GM12865 (cell line): ENCODE measurements around the gene MYOCD.

ENCODE experiments used
- DNase-seq: peaks from one replicate; pipeline ENCODE4 v3.0.0; 2010; ENCODE audit warnings: low read depth
- H3K4me3 ChIP-seq: 2 replicates; pipeline ENCODE4 v1.5.1; 2011; ENCODE audit warnings: mild to moderate bottlenecking, low read depth, low read length, control low read depth
- TF ChIP-seq, protein P1 (sequence below): IDR thresholded peaks from 2 replicates; pipeline ENCODE4 v1.5.1; 2011; ENCODE audit warnings: low read length, control low read depth, low read depth, inconsistent platforms; ENCODE audit not compliant: insufficient read depth; ENCODE audit errors: missing control alignments

MYOCD gene

GRCh38 chr17:12672947-12673346 is 7.3 kb downstream of the MYOCD start:
- no peak overlapping the region for H3K4me3 ChIP-seq
- no peak for DNase-seq
- TF ChIP-seq, protein P1, sequence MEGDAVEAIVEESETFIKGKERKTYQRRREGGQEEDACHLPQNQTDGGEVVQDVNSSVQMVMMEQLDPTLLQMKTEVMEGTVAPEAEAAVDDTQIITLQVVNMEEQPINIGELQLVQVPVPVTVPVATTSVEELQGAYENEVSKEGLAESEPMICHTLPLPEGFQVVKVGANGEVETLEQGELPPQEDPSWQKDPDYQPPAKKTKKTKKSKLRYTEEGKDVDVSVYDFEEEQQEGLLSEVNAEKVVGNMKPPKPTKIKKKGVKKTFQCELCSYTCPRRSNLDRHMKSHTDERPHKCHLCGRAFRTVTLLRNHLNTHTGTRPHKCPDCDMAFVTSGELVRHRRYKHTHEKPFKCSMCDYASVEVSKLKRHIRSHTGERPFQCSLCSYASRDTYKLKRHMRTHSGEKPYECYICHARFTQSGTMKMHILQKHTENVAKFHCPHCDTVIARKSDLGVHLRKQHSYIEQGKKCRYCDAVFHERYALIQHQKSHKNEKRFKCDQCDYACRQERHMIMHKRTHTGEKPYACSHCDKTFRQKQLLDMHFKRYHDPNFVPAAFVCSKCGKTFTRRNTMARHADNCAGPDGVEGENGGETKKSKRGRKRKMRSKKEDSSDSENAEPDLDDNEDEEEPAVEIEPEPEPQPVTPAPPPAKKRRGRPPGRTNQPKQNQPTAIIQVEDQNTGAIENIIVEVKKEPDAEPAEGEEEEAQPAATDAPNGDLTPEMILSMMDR, result no peak

DNA sequence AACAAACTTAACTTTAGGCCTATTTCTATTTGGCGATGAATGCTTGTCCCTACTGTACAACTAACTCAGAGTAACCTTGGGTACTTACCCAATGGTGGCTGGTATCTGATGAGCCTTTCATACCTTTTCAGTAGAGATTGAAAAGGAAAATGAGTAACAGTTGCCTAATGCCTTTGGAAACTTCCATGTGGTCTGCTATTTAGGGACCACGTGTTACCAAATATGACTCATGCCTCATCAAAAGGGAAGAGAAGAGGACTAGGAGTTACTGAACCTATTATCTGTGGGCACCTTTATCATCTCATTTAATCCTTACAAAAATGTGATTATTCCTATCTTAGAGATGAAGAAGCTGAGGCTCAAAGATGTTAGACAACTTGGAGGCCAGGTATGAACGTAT is 8.1 kb downstream of the MYOCD start:
- no peak for DNase-seq
- H3K4me3 ChIP-seq, result no peak overlapping the region
- TF ChIP-seq, protein P1, result no peak

GRCh38 chr17:12680407-12680897 is 14.8 kb downstream of the MYOCD start:
- TF ChIP-seq, protein P1, result no peak
- DNase-seq, result no peak
- H3K4me3 ChIP-seq, result no peak overlapping the region

DNA sequence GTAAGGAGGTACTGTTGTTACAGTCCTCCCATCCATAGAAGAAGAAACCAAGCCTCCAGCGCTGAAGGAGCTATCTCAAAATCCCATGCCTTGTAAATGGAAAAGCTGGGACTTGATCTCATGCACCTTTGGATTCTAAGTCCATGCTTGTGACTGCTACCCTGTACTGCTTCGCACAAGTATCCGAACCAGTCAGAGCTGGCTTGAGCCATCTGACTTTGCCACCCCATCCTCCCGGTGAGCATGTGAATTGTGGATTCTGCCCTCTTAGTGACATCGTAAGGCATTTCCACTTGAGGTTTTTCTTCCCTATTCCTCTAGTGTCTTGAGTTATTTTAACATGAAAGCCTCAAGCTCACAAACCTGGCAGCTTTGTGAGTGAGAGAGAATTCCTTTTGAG is 15.3 kb downstream of the MYOCD start:
- no peak for DNase-seq
- TF ChIP-seq, protein P1, result no peak
- no peak overlapping the region for H3K4me3 ChIP-seq

DNA sequence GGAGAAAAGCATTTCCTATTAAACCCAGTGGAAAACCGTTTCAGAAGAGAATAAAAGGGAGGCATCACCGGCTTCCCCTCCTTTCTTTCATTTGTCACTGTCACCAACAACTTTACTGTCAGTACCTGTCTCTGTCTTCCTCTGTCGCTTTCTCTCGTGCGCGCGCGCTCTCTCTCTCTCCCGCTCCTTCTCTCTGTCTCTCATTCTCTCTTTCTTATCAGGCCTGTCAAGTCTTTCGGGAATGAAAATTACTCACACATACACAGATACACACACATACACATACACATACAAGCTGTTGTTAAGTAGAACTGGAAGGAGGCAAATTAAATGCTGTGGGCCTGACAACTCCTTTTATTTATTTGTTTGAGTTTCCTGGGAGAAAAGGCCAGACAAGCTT is 17.6 kb downstream of the MYOCD start:
- TF ChIP-seq, protein P1, result no peak

DNA sequence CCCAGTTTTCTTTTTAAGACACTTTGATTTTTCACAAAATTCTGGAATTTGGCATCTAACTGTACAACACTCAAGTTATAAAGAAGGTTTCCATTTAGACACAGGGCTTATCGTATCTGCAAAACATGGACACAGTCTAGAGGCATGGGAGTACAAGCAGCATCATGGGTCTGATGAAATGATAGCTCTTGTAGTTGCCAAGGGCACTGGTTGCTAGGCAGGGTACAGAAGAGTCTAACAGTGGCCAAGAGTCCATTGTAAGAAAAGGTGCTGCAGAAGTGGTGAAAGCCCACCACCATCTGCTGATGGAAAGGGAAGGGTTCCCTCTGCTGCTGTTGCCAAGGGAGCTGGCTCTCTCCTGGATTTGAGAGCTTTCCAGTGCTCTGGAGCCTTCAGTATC is 20.8 kb downstream of the MYOCD start:
- no peak for DNase-seq
- TF ChIP-seq, protein P1, result no peak
- no peak overlapping the region for H3K4me3 ChIP-seq

More for the DNA sequence above, 17.6 kb downstream of the MYOCD start:
- DNase-seq, result no peak
- H3K4me3 ChIP-seq, result no peak overlapping the region

GRCh38 chr17:12688382-12688781 is 22.7 kb downstream of the MYOCD start:
- no peak overlapping the region for H3K4me3 ChIP-seq
- TF ChIP-seq, protein P1, result no peak
- DNase-seq, result no peak
